IMR-90 (cell line): ENCODE data around the gene PSPN. TPM values are rescaled to one million over a fixed set of nuclear protein-coding genes. Genes with fewer than 3 reads are reported as not detected.

Source experiments
- ATAC-seq: fragments of 200-7000 bp; cut with Tn5 transposase; 2 replicates; pipeline ENCODE4 v1.9.1; 2020; ENCODE audit warnings: low read depth, mild to moderate bottlenecking, moderate library complexity
- BruUV-seq: library from RNA; stranded (reverse); fragments of 400-500 nt; replicated peaks from 2 replicates; lab custom pipeline; 2021; lab: Mats Ljungman, UMichigan
- CTCF ChIA-PET: fragments of 300-600 bp; formaldehyde crosslinking; extraction: SDS; loops from one replicate; lab custom pipeline; 2021; ENCODE audit warnings: antibody characterized with exemption; lab: Yijun Ruan, JAX
- POLR2A ChIA-PET: fragments of 300-600 bp; sonication (Branson Sonifier 250); formaldehyde crosslinking; loops from one replicate; lab custom pipeline; 2022; ENCODE audit warnings: antibody characterized with exemption; ENCODE audit not compliant: unreplicated experiment; lab: Charles Lee
- DNase-seq: peaks from one replicate; pipeline ENCODE4 v3.0.0; 2013
- H2AFZ ChIP-seq: replicated peaks from 2 replicates; pipeline ENCODE3; 2013; ENCODE audit warnings: low read length, mild to moderate bottlenecking; ENCODE audit not compliant: poor library complexity
- H2AK5ac ChIP-seq: 2 replicates; pipeline ENCODE4 v1.6.1; 2013; ENCODE audit warnings: low read depth, low read length, inconsistent platforms
- H2AK9ac ChIP-seq: replicated peaks from 2 replicates; pipeline ENCODE3; 2013; ENCODE audit warnings: mild to moderate bottlenecking, low read depth, low read length, moderate library complexity; ENCODE audit not compliant: poor library complexity
- H2BK120ac ChIP-seq: 2 replicates; pipeline ENCODE4 v1.6.1; 2013; ENCODE audit warnings: low read depth, low read length, inconsistent platforms
- H2BK15ac ChIP-seq: 3 replicates; pipeline ENCODE4 v1.6.1; 2013; ENCODE audit warnings: low read depth, low read length, inconsistent platforms
- H2BK20ac ChIP-seq: 2 replicates; pipeline ENCODE4 v1.6.1; 2013; ENCODE audit warnings: low read depth, mild to moderate bottlenecking, inconsistent platforms, low read length, moderate library complexity
- H2BK5ac ChIP-seq: 2 replicates; pipeline ENCODE4 v1.6.1; 2013; ENCODE audit warnings: mild to moderate bottlenecking, low read depth, low read length, inconsistent platforms; ENCODE audit not compliant: poor library complexity, severe bottlenecking
- H3K14ac ChIP-seq: replicated peaks from 2 replicates; pipeline ENCODE4 v1.6.1; 2013; ENCODE audit warnings: low read depth, low read length, inconsistent platforms
- H3K18ac ChIP-seq: 2 replicates; pipeline ENCODE4 v1.6.1; 2013; ENCODE audit warnings: low read depth, low read length, control low read depth
- H3K23ac ChIP-seq: 2 replicates; pipeline ENCODE4 v1.6.1; 2013; ENCODE audit warnings: low read depth, low read length, inconsistent platforms
- H3K27ac ChIP-seq: 2 replicates; pipeline ENCODE4 v1.5.1; 2013; ENCODE audit warnings: mild to moderate bottlenecking, control low read depth, low read length; ENCODE audit not compliant: insufficient read depth
- H3K27me3 ChIP-seq: 2 replicates; pipeline ENCODE4 v1.6.1; 2013; ENCODE audit warnings: low read length; ENCODE audit not compliant: control insufficient read depth, insufficient read depth
- H3K36me3 ChIP-seq: 2 replicates; pipeline ENCODE4 v1.6.1; 2013; ENCODE audit warnings: low read length, mixed read lengths; ENCODE audit not compliant: control insufficient read depth, insufficient read depth
- H3K4ac ChIP-seq: 2 replicates; pipeline ENCODE4 v1.6.1; 2013; ENCODE audit warnings: low read depth, low read length, inconsistent platforms
- H3K4me1 ChIP-seq: 2 replicates; pipeline ENCODE4 v1.6.1; 2013; ENCODE audit warnings: low read length, mixed read lengths; ENCODE audit not compliant: control insufficient read depth, insufficient read depth
- H3K4me2 ChIP-seq: 2 replicates; pipeline ENCODE4 v1.6.1; 2013; ENCODE audit warnings: low read depth, mild to moderate bottlenecking, control low read depth, low read length, moderate library complexity
- H3K4me3 ChIP-seq: 2 replicates; pipeline ENCODE4 v1.5.1; 2013; ENCODE audit warnings: low read depth, mild to moderate bottlenecking, control low read depth, low read length, moderate library complexity; ENCODE audit not compliant: insufficient read depth
- H3K56ac ChIP-seq: 2 replicates; pipeline ENCODE4 v1.6.1; 2013; ENCODE audit warnings: low read length, inconsistent platforms; ENCODE audit not compliant: insufficient read depth; ENCODE audit errors: extremely low read depth
- H3K79me1 ChIP-seq, 2 experiments: 2 replicates each; pipeline ENCODE4 v1.6.1; 2013; ENCODE audit warnings: low read length in 2 of 2, inconsistent platforms in 1 of 2, low read depth in 1 of 2
- H3K9ac ChIP-seq: 2 replicates; pipeline ENCODE4 v1.6.1; 2013; ENCODE audit warnings: low read depth, low read length, control low read depth
- H3K9me1 ChIP-seq: 2 replicates; pipeline ENCODE4 v1.6.1; 2013; ENCODE audit warnings: low read length, inconsistent platforms; ENCODE audit not compliant: insufficient read depth
- H3K9me3 ChIP-seq: 2 replicates; pipeline ENCODE4 v1.6.1; 2013; ENCODE audit warnings: low read length; ENCODE audit not compliant: control insufficient read depth, insufficient read depth
- H4K20me1 ChIP-seq: 2 replicates; pipeline ENCODE4 v1.6.1; 2013; ENCODE audit warnings: low read length, inconsistent platforms; ENCODE audit not compliant: insufficient read depth
- H4K5ac ChIP-seq: 2 replicates; pipeline ENCODE4 v1.6.1; 2013; ENCODE audit warnings: mild to moderate bottlenecking, low read depth, low read length, control low read depth
- H4K8ac ChIP-seq, 2 experiments: 2 replicates each; pipeline ENCODE4 v1.6.1; 2013; ENCODE audit warnings: low read depth in 2 of 2, low read length in 2 of 2, control low read depth in 1 of 2, inconsistent platforms in 1 of 2
- H4K91ac ChIP-seq: 2 replicates; pipeline ENCODE4 v1.6.1; 2013; ENCODE audit warnings: low read depth, low read length, inconsistent platforms; ENCODE audit not compliant: insufficient read depth
- CEBPB ChIP-seq: IDR thresholded peaks from 2 replicates; pipeline ENCODE4 v1.6.1; 2012; ENCODE audit warnings: low read depth, low read length, improper control_type of control experiment
- CHD1 ChIP-seq: IDR thresholded peaks from 2 replicates; pipeline ENCODE4 v1.6.1; 2012; ENCODE audit warnings: low read depth, low read length, improper control_type of control experiment
- ELK1 ChIP-seq: fragments of 150-350 bp; IDR thresholded peaks from 2 replicates; pipeline ENCODE4 v1.6.1; 2016; ENCODE audit warnings: low read depth, mild to moderate bottlenecking, low read length, moderate library complexity, borderline replicate concordance
- FOS ChIP-seq: fragments of 150-350 bp; IDR thresholded peaks from 2 replicates; pipeline ENCODE4 v1.6.1; 2016; ENCODE audit warnings: low read depth, low read length
- MAZ ChIP-seq: IDR thresholded peaks from 2 replicates; pipeline ENCODE4 v1.6.1; 2012; ENCODE audit warnings: low read depth, mild to moderate bottlenecking, low read length, improper control_type of control experiment, moderate library complexity, borderline replicate concordance
- MXI1 ChIP-seq: IDR thresholded peaks from 2 replicates; pipeline ENCODE4 v1.6.1; 2012; ENCODE audit warnings: low read depth, mild to moderate bottlenecking, low read length, moderate library complexity, borderline replicate concordance
- NFE2L2 ChIP-seq: fragments of 150-350 bp; IDR thresholded peaks from 2 replicates; pipeline ENCODE4 v1.6.1; 2016; ENCODE audit warnings: low read depth, mild to moderate bottlenecking, low read length
- POLR2A ChIP-seq: IDR thresholded peaks from 2 replicates; pipeline ENCODE4 v1.6.1; 2012; ENCODE audit warnings: mild to moderate bottlenecking, low read depth, low read length
- RAD21 ChIP-seq: IDR thresholded peaks from 2 replicates; pipeline ENCODE4 v1.6.1; 2012; ENCODE audit warnings: low read length, improper control_type of control experiment
- RCOR1 ChIP-seq: IDR thresholded peaks from 2 replicates; pipeline ENCODE4 v1.6.1; 2012; ENCODE audit warnings: mild to moderate bottlenecking, low read length, improper control_type of control experiment; ENCODE audit not compliant: insufficient replicate concordance
- RFX5 ChIP-seq: IDR thresholded peaks from 2 replicates; pipeline ENCODE4 v1.8.0; 2012; ENCODE audit warnings: low read depth, mild to moderate bottlenecking, low read length, moderate library complexity
- WGBS, 2 experiments: methylation state at CpG; one replicate each; pipeline versions ENCODE4 v1.1.5 to v1.1.7; 2013; ENCODE audit warnings: missing lambda C conversion rate in 2 of 2; ENCODE audit not compliant: insufficient read length in 1 of 2; ENCODE audit errors: extremely low coverage in 2 of 2; 5-methylcytosine and 5-hydroxymethylcytosine counted together
- dilution Hi-C: fragments of 300-500 bp; cut with HindIII; formaldehyde crosslinking; loops from one replicate; pipeline ENCODE4 v1.14.3; 2018; ENCODE audit warnings: low sequenced_read_pairs; ENCODE audit not compliant: unreplicated experiment
- in situ Hi-C: fragments of 300-500 bp; cut with MboI; formaldehyde crosslinking; loops from 3 replicates; pipeline ENCODE4 v1.14.3; 2019; ENCODE audit warnings: low sequenced_read_pairs, inconsistent platforms, mixed read lengths
- intact Hi-C: fragments of 100-400 bp; cut with micrococcal nuclease; formaldehyde crosslinking; loops from 2 replicates; pipeline ENCODE4 v1.10.0; 2022
- polyA plus RNA-seq, 3 experiments: library from polyadenylated mRNA; depleted of rRNA; stranded (reverse); fragments of >200 nt; gene quantifications; 2 replicates each; pipeline ENCODE4 v1.2.3, GENCODE V29; 2012; ENCODE audit warnings: low replicate concordance in 1 of 3
- total RNA-seq: library from RNA; depleted of rRNA; stranded (reverse); fragments of >200 nt; gene quantifications from 2 replicates; pipeline ENCODE4 v1.2.3, GENCODE V29; 2012

PSPN gene
- total and polyA plus RNA-seq, 2 of the 4 experiments (the other 2 are of a cell fraction) = 0.34 to 0.54 TPM

GRCh38 chr19:6414793-6415590 lies 39.3 kb upstream of the PSPN start:
- dilution Hi-C loops (no loop called here), intact Hi-C loops (loop anchor here (10.0 kb wide), 1 partner anchor 370 kb away; no protein-coding TSS in a partner anchor), in situ Hi-C loops (no loop called here)
- H4K91ac ChIP-seq = no peak overlapping the region
- H4K5ac ChIP-seq = no peak overlapping the region
- H3K9me1 ChIP-seq = no peaks in the 10 kb centered on the region; the same call in 1 of the 2 replicates
- peaks cover 28% of the 10 kb centered on the region for H4K20me1 ChIP-seq
- H3K9me3 ChIP-seq = no peaks in the 10 kb centered on the region
- no peak overlapping the region for H3K4me2 ChIP-seq
- no peak overlapping the region for H4K8ac ChIP-seq
- CTCF ChIA-PET = no interaction called here
- POLR2A ChIA-PET = no interaction called here
- no peak overlapping the region for H2AK9ac ChIP-seq
- WGBS, 2 experiments = 92% methylated on average over 19 of the region's 47 CpGs; no CpG with 5 or more reads in 1 of the 2 experiments
- no peak overlapping the region for H3K4me3 ChIP-seq
- H2AFZ ChIP-seq = no peak overlapping the region
- no peak overlapping the region for H3K4ac ChIP-seq
- TF ChIP-seq RCOR1 = no peak
- no peak for TF ChIP-seq FOS
- TF ChIP-seq RFX5 = no peak
- no peak for TF ChIP-seq CHD1
- no peak for TF ChIP-seq NFE2L2
- TF ChIP-seq POLR2A = no peak
- no peak for TF ChIP-seq RAD21
- TF ChIP-seq MAZ = no peak
- no peak for TF ChIP-seq MXI1
- no peak for TF ChIP-seq ELK1
- no peak for TF ChIP-seq CEBPB
- no peak overlapping the region for H3K56ac ChIP-seq
- H3K36me3 ChIP-seq = peaks cover 65% of the 10 kb centered on the region
- no peak overlapping the region for H3K18ac ChIP-seq
- H3K9ac ChIP-seq = no peak overlapping the region
- H2BK20ac ChIP-seq = no peak overlapping the region
- no peak overlapping the region for H2BK120ac ChIP-seq
- no peak overlapping the region for H3K23ac ChIP-seq
- no peak overlapping the region for H2AK5ac ChIP-seq
- no peak overlapping the region for H3K27ac ChIP-seq
- DNase-seq = no peak
- peaks cover 0 to 23% of the 10 kb centered on the region in 2 experiments; a peak in 2 of 4 replicates for H3K79me1 ChIP-seq
- no peak overlapping the region for H3K14ac ChIP-seq
- no peak overlapping the region for H2BK15ac ChIP-seq
- H3K4me1 ChIP-seq = no peaks in the 10 kb centered on the region
- H3K27me3 ChIP-seq = no peaks in the 10 kb centered on the region
- no peak for ATAC-seq
- no peak overlapping the region for H2BK5ac ChIP-seq
- BruUV-seq = no TSS peak
